Measurements from ENCODE around the gene TCP1. TPM values are rescaled to one million over a fixed set of nuclear protein-coding genes. Genes with fewer than 3 reads are reported as not detected.
"Not testable (repeated sequence)": the region's sequence is repeated elsewhere in the genome, so short reads cannot be mapped to it uniquely, and the experiment has no call there.

The TCP1 gene
- total RNA-seq, 1 donor = 170 TPM

GRCh38 chr6:159826968-159827647 is 37.7 kb upstream of the TCP1 start:
- TF ChIP-seq, protein P1, sequence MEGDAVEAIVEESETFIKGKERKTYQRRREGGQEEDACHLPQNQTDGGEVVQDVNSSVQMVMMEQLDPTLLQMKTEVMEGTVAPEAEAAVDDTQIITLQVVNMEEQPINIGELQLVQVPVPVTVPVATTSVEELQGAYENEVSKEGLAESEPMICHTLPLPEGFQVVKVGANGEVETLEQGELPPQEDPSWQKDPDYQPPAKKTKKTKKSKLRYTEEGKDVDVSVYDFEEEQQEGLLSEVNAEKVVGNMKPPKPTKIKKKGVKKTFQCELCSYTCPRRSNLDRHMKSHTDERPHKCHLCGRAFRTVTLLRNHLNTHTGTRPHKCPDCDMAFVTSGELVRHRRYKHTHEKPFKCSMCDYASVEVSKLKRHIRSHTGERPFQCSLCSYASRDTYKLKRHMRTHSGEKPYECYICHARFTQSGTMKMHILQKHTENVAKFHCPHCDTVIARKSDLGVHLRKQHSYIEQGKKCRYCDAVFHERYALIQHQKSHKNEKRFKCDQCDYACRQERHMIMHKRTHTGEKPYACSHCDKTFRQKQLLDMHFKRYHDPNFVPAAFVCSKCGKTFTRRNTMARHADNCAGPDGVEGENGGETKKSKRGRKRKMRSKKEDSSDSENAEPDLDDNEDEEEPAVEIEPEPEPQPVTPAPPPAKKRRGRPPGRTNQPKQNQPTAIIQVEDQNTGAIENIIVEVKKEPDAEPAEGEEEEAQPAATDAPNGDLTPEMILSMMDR (IDR thresholded peaks at IDR 0.05; ENCODE audit: extremely low read depth, low read depth, low read length) = no peak
- Histone ChIP-seq H3K27me3 (ENCODE audit: insufficient read depth, low read length) (no peaks in the 10 kb centered on the region), H3K4me1 (ENCODE audit: insufficient read depth, low read length) (no peaks in the 10 kb centered on the region), H4K20me1 (ENCODE audit: insufficient read depth, low read length) (no peaks in the 10 kb centered on the region), H3K4me2 (ENCODE audit: insufficient read depth, low read length) (no peak overlapping the region), H3K36me3 (ENCODE audit: insufficient read depth, low read length) (no peaks in the 10 kb centered on the region), H3K4me3 (ENCODE audit: insufficient read depth, low read length) (no peak overlapping the region), H3K27ac (ENCODE audit: low read depth, low read length) (no peak overlapping the region), H2AFZ (ENCODE audit: low read length) (no peak overlapping the region), H3K9me3 (ENCODE audit: low read depth, low read length) (no peaks in the 10 kb centered on the region), H3K79me2 (ENCODE audit: insufficient read depth, low read length) (no peaks in the 10 kb centered on the region)
- no peak for DNase-seq (ENCODE audit: insufficient read length, low spot score, missing footprints)

- TF ChIP-seq, protein P1 (IDR thresholded peaks at IDR 0.05; ENCODE audit: extremely low read depth, low read depth, low read length) = no peak
- H2AFZ ChIP-seq (ENCODE audit: low read length) = no peak overlapping the region
- no peaks in the 10 kb centered on the region for H3K4me1 ChIP-seq (ENCODE audit: insufficient read depth, low read length)
- H3K79me2 ChIP-seq (ENCODE audit: insufficient read depth, low read length) = no peaks in the 10 kb centered on the region
- no peaks in the 10 kb centered on the region for H3K27me3 ChIP-seq (ENCODE audit: insufficient read depth, low read length)
- no peak overlapping the region for H3K27ac ChIP-seq (ENCODE audit: low read depth, low read length)
- no peaks in the 10 kb centered on the region for H3K9me3 ChIP-seq (ENCODE audit: low read depth, low read length)
- H3K4me2 ChIP-seq (ENCODE audit: insufficient read depth, low read length) = no peak overlapping the region
- H3K4me3 ChIP-seq (ENCODE audit: insufficient read depth, low read length) = no peak overlapping the region
- no peaks in the 10 kb centered on the region for H3K36me3 ChIP-seq (ENCODE audit: insufficient read depth, low read length)
- DNase-seq (ENCODE audit: insufficient read length, low spot score, missing footprints) = no peak
- no peaks in the 10 kb centered on the region for H4K20me1 ChIP-seq (ENCODE audit: insufficient read depth, low read length)
Observed at GRCh38 chr6:159826004-159826403, 36.6 kb upstream of the TCP1 start.

DNA sequence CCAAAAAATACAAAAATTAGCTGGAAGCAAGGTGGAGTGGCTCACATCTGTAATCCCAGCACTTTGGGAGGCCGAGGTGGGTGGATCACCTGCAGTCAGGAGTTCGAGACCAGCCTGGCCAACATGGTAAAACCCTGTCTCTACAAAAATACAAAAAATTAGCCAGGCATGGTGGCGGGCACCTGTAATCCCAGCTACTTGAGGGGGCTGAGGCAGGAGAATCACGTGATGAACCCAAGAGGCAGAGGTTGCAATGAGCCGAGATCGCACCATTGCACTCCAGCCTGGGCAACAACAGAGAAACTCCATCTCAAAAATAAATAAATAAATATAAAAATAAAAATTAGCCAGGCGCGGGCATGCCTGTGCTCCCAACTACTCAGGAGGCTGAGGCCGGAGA is 35.3 kb upstream of the TCP1 start:
- not testable (repeated sequence) for H3K27me3 ChIP-seq (ENCODE audit: insufficient read depth, low read length); DNase-seq (ENCODE audit: insufficient read length, low spot score, missing footprints); H2AFZ ChIP-seq (ENCODE audit: low read length); H3K36me3 ChIP-seq (ENCODE audit: insufficient read depth, low read length); H3K27ac ChIP-seq (ENCODE audit: low read depth, low read length); H3K4me3 ChIP-seq (ENCODE audit: insufficient read depth, low read length); H3K79me2 ChIP-seq (ENCODE audit: insufficient read depth, low read length); H3K4me1 ChIP-seq (ENCODE audit: insufficient read depth, low read length); H3K4me2 ChIP-seq (ENCODE audit: insufficient read depth, low read length); H4K20me1 ChIP-seq (ENCODE audit: insufficient read depth, low read length); H3K9me3 ChIP-seq (ENCODE audit: low read depth, low read length)

GRCh38 chr6:159823953-159824352 is 34.6 kb upstream of the TCP1 start:
- no peak overlapping the region for H3K4me3 ChIP-seq (ENCODE audit: insufficient read depth, low read length)
- no peak overlapping the region for H3K4me2 ChIP-seq (ENCODE audit: insufficient read depth, low read length)
- H3K27ac ChIP-seq (ENCODE audit: low read depth, low read length) = no peak overlapping the region
- H3K27me3 ChIP-seq (ENCODE audit: insufficient read depth, low read length) = peaks cover 6% of the 10 kb centered on the region
- no peak overlapping the region for H2AFZ ChIP-seq (ENCODE audit: low read length)
- H3K4me1 ChIP-seq (ENCODE audit: insufficient read depth, low read length) = no peaks in the 10 kb centered on the region
- DNase-seq (ENCODE audit: insufficient read length, low spot score, missing footprints) = no peak
- no peaks in the 10 kb centered on the region for H4K20me1 ChIP-seq (ENCODE audit: insufficient read depth, low read length)
- no peaks in the 10 kb centered on the region for H3K79me2 ChIP-seq (ENCODE audit: insufficient read depth, low read length)
- no peaks in the 10 kb centered on the region for H3K9me3 ChIP-seq (ENCODE audit: low read depth, low read length)
- TF ChIP-seq, protein P1 (IDR thresholded peaks at IDR 0.05; ENCODE audit: extremely low read depth, low read depth, low read length) = no peak
- H3K36me3 ChIP-seq (ENCODE audit: insufficient read depth, low read length) = no peaks in the 10 kb centered on the region
